ENCODE data around the gene ADAMTS17. TPM values are rescaled to one million over a fixed set of nuclear protein-coding genes. Genes with fewer than 3 reads are reported as not detected.

Gene ADAMTS17
- total RNA-seq, 1 donor from 2014 or later: 1.5 TPM

- Histone ChIP-seq H3K4me3 (no peak overlapping the region), H3K9ac (no peak overlapping the region), H3F3A (ENCODE audit: low read depth) (no peaks in the 10 kb centered on the region), H3K4me2 (no peak overlapping the region), H3K79me2 (ENCODE audit: low read depth) (no peaks in the 10 kb centered on the region), H3K27ac (no peak overlapping the region), H2AFZ (replicated peaks) (no peak overlapping the region), H4K20me1 (ENCODE audit: low read depth) (no peaks in the 10 kb centered on the region), H3K9me3 (ENCODE audit: low read depth) (no peaks in the 10 kb centered on the region), H3K4me1 (no peaks in the 10 kb centered on the region), H3K27me3 (no peaks in the 10 kb centered on the region), H3K36me3 (no peaks in the 10 kb centered on the region)
- TF ChIP-seq, protein P1, sequence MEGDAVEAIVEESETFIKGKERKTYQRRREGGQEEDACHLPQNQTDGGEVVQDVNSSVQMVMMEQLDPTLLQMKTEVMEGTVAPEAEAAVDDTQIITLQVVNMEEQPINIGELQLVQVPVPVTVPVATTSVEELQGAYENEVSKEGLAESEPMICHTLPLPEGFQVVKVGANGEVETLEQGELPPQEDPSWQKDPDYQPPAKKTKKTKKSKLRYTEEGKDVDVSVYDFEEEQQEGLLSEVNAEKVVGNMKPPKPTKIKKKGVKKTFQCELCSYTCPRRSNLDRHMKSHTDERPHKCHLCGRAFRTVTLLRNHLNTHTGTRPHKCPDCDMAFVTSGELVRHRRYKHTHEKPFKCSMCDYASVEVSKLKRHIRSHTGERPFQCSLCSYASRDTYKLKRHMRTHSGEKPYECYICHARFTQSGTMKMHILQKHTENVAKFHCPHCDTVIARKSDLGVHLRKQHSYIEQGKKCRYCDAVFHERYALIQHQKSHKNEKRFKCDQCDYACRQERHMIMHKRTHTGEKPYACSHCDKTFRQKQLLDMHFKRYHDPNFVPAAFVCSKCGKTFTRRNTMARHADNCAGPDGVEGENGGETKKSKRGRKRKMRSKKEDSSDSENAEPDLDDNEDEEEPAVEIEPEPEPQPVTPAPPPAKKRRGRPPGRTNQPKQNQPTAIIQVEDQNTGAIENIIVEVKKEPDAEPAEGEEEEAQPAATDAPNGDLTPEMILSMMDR (IDR thresholded peaks at IDR 0.05): no peak
- no peak for TF ChIP-seq EZH2 (IDR thresholded peaks at IDR 0.05)
- TF ChIP-seq EZH2phosphoT487 (IDR thresholded peaks at IDR 0.05): no peak
- DNase-seq (ENCODE audit: low spot score): no peak
- Mint-ChIP-seq H3K36me3 (no peaks in the 10 kb centered on the region), H3K9me3 (no peaks in the 10 kb centered on the region), H3K4me1 (peaks cover 8% of the 10 kb centered on the region), H3K27ac (no peak overlapping the region), H3K4me3 (no peak overlapping the region), H3K27me3 (ENCODE audit: insufficient read depth, low read depth) (peaks cover 3% of the 10 kb centered on the region)
Observed at GRCh38 chr15:100096700-100097099, 245.1 kb downstream of the ADAMTS17 start.

DNA sequence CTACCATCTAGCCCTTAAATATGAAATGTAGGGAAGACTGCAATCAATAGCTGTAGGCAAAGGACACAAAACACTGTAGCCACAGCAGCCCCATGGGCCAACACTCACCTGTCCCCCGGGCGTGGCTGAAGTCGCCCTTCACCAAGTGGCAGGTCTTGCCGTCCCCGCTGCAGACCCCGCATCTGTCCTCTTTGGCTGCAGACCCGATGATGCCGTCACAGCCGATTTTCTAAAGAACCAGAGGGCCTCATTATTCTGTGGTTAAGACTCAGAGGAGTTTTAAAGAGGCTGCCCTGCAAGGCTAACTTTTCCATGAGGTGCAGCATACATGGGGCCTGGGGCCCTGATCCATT, 245.6 kb downstream of the ADAMTS17 start:
- Mint-ChIP-seq H3K9me3 (no peaks in the 10 kb centered on the region), H3K36me3 (no peaks in the 10 kb centered on the region), H3K27ac (no peak overlapping the region), H3K4me1 (peaks cover 8% of the 10 kb centered on the region), H3K4me3 (no peak overlapping the region), H3K27me3 (ENCODE audit: insufficient read depth, low read depth) (peaks cover 3% of the 10 kb centered on the region)
- Histone ChIP-seq H3K9me3 (ENCODE audit: low read depth) (no peaks in the 10 kb centered on the region), H3K36me3 (no peaks in the 10 kb centered on the region), H3K4me1 (no peaks in the 10 kb centered on the region), H3K27ac (no peak overlapping the region), H2AFZ (replicated peaks) (no peak overlapping the region), H3F3A (ENCODE audit: low read depth) (no peaks in the 10 kb centered on the region), H3K4me2 (no peak overlapping the region), H3K9ac (no peak overlapping the region), H3K27me3 (no peaks in the 10 kb centered on the region), H3K4me3 (no peak overlapping the region), H3K79me2 (ENCODE audit: low read depth) (no peaks in the 10 kb centered on the region), H4K20me1 (ENCODE audit: low read depth) (no peaks in the 10 kb centered on the region)
- no peak for TF ChIP-seq EZH2 (IDR thresholded peaks at IDR 0.05)
- TF ChIP-seq, protein P1 (IDR thresholded peaks at IDR 0.05): no peak
- no peak for TF ChIP-seq EZH2phosphoT487 (IDR thresholded peaks at IDR 0.05)
- no peak for DNase-seq (ENCODE audit: low spot score)

GRCh38 chr15:100095541-100096247, 246.1 kb downstream of the ADAMTS17 start:
- Mint-ChIP-seq H3K4me1 (peaks cover 8% of the 10 kb centered on the region), H3K27ac (no peak overlapping the region), H3K27me3 (ENCODE audit: insufficient read depth, low read depth) (peaks cover 3% of the 10 kb centered on the region), H3K9me3 (no peaks in the 10 kb centered on the region), H3K36me3 (no peaks in the 10 kb centered on the region), H3K4me3 (no peak overlapping the region)
- Histone ChIP-seq H3K4me1 (no peaks in the 10 kb centered on the region), H3K9me3 (ENCODE audit: low read depth) (no peaks in the 10 kb centered on the region), H3K27me3 (no peaks in the 10 kb centered on the region), H3K4me3 (no peak overlapping the region), H4K20me1 (ENCODE audit: low read depth) (no peaks in the 10 kb centered on the region), H3K36me3 (no peaks in the 10 kb centered on the region), H3K79me2 (ENCODE audit: low read depth) (no peaks in the 10 kb centered on the region), H3K4me2 (no peak overlapping the region), H3K9ac (no peak overlapping the region), H3F3A (ENCODE audit: low read depth) (no peaks in the 10 kb centered on the region), H3K27ac (no peak overlapping the region), H2AFZ (replicated peaks) (no peak overlapping the region)
- TF ChIP-seq EZH2 (IDR thresholded peaks at IDR 0.05): no peak
- no peak for TF ChIP-seq EZH2phosphoT487 (IDR thresholded peaks at IDR 0.05)
- TF ChIP-seq, protein P1 (IDR thresholded peaks at IDR 0.05): no peak
- DNase-seq (ENCODE audit: low spot score): no peak

Measured in neural progenitor cell (in vitro differentiated cells).